NCI-H510A treated with DMSO at 0.1 percent for 48 hours (cell line): ENCODE measurements around the gene DRP2.
"Not testable (repeated sequence)": the region's sequence is repeated elsewhere in the genome, so short reads cannot be mapped to it uniquely, and the experiment has no call there.

Source experiments
- DNase-seq: peaks from one replicate; lab custom pipeline; 2025; lab: John Stamatoyannopoulos, UW

The DRP2 gene

GRCh38 chrX:101232316-101232715 is 12.7 kb downstream of the DRP2 start:
- no peak for DNase-seq

- DNase-seq: no peak
Measured at GRCh38 chrX:101237041-101237440, 17.5 kb downstream of the DRP2 start.

DNA sequence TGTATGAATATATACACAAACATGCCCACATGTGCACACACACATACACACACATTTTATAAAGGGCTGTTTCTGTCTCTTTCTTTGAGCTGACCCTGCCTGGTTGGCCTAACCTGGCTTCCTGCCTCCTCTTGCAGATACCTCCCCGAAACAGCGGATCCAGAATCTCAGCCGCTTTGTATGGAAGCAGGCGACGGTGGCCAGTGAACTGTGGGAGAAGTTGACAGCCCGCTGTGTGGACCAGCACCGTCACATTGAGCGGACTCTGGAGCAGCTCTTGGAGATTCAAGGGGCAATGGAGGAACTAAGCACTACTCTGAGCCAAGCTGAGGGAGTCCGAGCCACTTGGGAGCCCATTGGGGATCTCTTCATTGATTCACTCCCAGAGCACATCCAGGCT is 21.9 kb downstream of the DRP2 start:
- DNase-seq: no peak

GRCh38 chrX:101252634-101253033 is 33.0 kb downstream of the DRP2 start:
- no peak for DNase-seq

DNA sequence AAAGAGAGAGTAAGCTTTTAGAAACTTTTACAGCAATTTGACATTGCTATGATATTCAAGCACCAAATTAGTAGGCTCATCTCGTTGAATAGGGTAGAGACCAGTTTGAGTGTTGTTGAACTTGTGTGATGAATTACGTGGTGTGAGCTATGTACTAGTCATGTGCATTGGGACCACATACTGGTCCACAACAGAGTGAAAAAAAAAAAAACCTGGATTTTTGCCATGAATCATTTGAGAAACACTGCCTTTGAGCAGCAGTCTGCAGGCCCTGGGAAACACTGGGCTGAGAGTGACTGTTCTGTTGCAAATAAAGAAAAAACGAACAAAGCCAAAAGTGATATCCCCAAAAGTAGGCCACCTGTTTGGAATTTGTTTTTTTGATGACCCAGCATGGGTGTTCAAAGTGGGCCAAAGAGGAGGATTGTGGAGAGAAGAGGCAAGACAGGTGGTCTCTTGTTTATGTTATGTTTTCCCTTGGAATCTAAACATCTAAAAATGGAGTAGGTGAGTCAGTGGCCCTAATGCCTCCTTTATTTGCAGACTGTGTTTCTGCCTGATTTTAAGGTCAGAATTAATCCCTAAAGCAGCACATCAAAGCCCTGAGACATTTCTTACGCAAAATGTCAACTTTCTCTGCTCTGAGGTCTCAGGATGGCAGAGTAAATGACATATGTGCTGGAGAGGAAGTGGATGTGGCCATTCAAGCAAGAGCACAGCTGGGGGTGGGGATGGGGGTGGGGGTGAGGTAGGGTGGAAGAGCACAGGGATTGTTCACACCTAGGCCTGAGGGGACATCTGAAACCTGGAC is 38.1 kb downstream of the DRP2 start:
- DNase-seq: no peak

DNA sequence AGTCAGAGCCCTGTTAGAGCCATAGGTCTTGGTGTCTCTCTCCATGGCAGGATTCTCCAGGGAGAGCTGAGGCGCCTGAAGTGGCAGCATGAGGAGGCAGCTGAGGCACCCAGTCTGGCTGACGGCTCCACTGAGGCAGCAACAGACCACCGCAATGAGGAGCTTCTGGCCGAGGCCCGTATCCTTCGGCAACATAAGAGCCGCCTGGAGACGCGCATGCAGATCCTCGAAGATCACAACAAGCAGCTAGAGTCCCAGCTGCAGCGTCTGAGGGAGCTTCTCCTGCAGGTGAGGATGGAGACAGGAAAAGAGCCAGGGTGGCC is 38.6 kb downstream of the DRP2 start:
- DNase-seq: no peak

DNA sequence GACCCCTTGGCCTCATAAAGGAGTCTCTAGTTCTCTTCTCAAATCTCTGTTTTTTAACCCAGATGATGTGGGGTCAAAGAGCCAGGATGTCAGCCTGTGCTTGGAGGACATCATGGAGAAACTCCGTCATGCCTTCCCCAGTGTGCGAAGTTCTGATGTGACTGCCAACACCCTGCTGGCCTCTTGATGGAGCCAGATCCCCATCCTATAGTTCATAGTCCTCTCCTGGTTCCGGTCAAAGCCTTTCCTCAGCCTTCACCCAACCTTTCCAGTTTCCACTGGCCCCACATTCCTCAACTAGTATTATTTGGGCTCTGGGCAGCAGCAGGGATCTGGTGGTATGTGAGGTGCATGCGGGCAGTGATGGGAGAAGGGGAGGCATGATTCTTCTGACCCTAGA is 40.8 kb downstream of the DRP2 start:
- DNase-seq: no peak

- no peak for DNase-seq
Measured at GRCh38 chrX:101262590-101262989, 43.0 kb downstream of the DRP2 start.

DNA sequence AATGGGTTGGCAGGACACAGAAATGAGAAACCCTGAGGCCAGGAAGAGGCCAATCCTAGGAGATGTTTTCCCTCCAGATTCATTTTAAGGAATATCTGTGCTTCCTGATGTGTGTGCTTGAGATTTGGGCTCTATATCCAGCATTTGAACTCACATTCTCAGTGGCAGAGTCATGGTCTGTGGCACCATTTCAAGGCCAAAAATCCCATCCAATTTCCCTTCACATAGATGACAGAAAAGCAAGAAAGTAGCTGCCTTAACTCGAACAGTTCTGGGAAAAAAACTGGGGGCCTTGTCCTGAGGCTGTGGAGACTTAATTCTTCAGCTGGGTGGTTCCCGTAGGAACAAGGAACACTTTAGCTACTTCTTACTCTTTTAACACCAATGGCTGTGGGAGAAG is 44.2 kb downstream of the DRP2 start:
- no peak for DNase-seq

- DNase-seq: peak; percentile 2
Measured at GRCh38 chrX:101265869-101266428, 46.4 kb downstream of the DRP2 start.

- no peak for DNase-seq
Measured at GRCh38 chrX:101274198-101274597, 54.6 kb downstream of the DRP2 start.

DNA sequence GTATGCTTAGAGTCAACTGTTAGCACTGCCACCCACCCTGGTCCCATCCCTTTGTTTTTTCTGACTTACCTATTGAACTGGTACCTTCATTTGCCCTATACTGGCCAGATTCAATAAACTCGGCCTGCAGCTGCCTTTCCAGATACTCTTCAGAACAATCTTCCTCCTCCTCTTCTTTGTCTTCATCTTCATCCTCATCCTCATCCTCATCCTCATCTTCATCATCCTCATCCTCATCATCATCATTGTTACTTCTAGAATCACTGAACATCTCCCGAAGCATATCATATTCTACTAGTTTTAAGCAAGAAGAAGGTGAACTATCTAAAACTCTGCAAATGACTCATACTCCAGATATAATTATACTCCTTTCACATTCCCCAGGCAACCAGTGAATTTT is 56.7 kb downstream of the DRP2 start:
- DNase-seq: no peak

GRCh38 chrX:101287402-101287801 is 67.8 kb downstream of the DRP2 start:
- peak; percentile 13 for DNase-seq

- no peak for DNase-seq
Measured at GRCh38 chrX:101290957-101291603, 71.5 kb downstream of the DRP2 start, which contains the start of gene TAF7L. TAF7L (minus strand) TSS chrX:101291334; CDS start chrX:101287543, 3,791 bp downstream.

GRCh38 chrX:101295603-101296002 is 76.0 kb downstream of the DRP2 start:
- not testable (repeated sequence) for DNase-seq

- DNase-seq: no peak
Measured at GRCh38 chrX:101303790-101304189, 84.2 kb downstream of the DRP2 start.
